Measurements from ENCODE around the gene GNAI1.

- TF ChIP-seq EZH2 (IDR thresholded peaks at IDR 0.05; ENCODE audit: borderline replicate concordance, low read depth, low read length, poor library complexity, severe bottlenecking), result no peak
- no peak for TF ChIP-seq CTCF (conservative IDR thresholded peaks at IDR 0.05; ENCODE audit: low read depth, low read length)
These were observed 34.4 kb upstream of the GNAI1 start for GRCh38 chr7:80100254-80100653.

Data from A673 (cell line).